CD4-positive, alpha-beta T cell treated with Interleukin-10 for 1 hour (primary cell): ENCODE data around the gene VSIG10L.

ENCODE experiments used
- DNase-seq: peaks from one replicate; pipeline ENCODE4 v3.0.0-alpha.2; 2020

The VSIG10L gene

DNA sequence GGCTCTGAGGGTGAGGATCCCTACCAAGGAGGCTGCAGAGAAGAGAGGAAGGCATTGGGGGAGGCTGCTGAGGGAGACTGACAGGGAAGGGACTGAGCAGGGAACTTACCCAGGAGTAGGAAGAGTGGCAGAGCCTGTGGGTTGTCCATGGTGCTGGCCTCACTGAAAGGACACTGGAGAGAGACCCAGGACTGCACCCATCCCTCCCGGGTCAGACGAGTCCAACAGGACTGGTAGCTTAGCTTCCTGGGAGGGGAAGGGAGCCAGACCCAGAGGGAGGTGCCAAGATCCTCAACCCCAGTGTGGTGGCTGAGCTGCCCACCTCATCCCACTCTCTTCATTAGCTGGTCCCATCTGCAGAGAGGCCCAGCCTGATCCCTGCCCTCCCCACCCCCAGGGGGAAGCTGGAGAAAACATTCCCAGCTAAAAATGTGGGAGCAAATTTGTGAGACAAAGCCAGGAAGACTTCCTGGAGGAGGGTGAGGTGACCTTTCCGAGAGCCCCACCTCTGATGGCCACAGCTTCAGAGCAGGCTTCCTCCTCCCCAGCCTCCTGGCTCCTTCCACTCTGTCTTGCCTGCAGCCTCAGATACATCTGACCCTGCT is at the start of gene VSIG10L:
Gene VSIG10L, minus strand, starts transcription at position 164 of the 605 bp plus-strand sequence. Its CDS starts 15 bp downstream, at position 149.
- DNase-seq = no peak

DNA sequence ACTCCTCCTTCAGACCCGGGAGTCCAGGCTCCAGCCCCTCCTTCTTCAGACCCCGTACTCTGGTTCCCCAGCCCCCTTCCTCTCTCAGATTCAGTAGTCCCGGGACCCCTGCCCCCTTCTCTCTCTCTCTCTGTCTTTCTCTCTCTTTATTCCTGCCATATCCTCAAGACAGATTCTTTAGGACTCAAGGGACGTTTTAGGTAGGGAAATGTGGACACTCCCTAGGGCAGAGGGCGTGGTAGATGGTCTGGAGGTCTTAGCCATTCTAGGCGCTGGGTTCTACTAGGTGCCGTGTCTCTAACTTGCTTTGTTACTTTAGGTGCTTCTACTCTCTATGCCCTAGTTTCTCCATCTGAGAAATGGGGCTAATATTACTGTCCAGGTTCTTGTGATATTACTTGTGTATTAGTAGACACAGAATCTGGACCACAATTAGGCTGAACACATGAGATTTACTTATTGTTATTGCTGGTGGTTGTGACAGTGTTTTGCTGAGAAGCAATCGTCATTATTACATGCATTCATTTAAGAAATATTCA is 49.2 kb upstream of the VSIG10L start:
- DNase-seq = no peak

DNA sequence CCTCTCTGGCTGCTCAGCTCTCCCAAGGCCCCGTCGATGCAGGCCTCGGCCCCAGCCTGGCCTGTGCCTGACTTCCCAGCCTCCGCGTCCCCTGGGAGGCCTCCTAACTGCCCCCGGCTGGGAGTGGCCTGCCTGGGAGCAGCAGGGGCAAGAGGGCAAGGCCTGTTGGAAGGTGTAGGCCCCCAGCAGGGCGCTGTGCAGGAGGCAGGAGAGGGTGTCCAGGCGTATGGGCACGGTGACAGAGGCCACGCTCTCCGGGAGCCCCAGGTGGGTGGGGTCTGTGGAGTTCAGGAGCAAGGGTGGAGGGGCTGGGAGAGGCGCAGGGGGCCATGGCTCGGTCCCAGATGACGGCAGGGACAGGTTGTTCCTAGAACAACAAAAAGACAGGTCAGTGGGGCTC is 47.2 kb upstream of the VSIG10L start:
- no peak for DNase-seq

DNA sequence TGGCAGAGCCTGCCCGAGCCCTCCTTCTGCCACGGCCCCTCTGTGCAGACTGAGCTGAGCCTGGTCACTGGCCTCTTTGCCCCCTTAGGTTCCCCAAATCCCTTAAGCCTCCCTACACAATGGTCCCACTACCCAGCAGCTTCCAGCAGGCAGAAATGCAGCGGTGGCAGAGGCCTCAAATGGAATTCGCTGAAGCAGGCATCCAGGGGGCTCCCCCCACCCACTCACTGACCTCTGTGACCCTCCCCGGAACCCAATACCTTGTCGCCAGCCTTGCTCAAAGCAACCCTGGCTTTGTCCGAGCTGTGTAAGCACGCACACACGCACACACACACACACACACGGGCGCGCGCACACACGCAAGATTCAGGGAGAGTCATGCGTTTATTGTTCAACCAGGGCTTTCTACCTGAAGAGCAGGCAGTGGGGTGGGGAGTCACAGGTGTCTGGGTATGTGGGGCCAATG is 46.0 kb upstream of the VSIG10L start, which contains the start of gene LIM2:
Gene LIM2, minus strand, starts transcription at position 51 of the 466 bp plus-strand sequence. CDS start 531 bp downstream, outside the sequence.
- no peak for DNase-seq

DNA sequence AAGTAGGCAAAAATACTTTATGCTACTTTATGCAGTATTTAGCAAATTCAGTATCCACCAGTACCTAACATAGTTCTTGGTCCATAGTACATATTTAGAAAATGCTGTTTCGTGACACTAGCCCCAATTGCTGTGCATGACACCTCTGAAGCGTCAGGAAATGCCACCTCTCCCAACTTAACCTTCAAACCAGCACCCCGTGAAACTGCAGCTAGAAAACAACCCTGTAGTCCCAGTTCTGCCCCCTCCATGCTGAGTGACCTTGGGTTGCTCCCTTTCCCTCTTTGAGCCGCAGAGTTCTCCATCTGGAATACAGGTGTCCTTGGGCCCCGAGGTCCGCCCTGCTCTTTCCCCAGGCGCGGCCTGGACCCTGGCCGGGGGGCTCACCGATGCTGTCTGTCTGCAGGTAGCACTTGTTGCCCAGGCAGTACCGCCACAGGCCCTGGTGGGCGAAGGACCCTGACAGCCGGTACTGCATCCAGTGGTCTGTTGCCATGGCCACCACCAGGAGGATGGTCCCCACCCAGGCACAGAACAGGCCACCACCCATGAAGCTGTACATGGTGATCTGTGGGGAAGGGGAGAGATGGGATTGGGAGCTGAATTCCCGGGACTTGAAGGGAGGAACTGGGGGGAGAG is 45.1 kb upstream of the VSIG10L start:
- peak; percentile 35 for DNase-seq

DNA sequence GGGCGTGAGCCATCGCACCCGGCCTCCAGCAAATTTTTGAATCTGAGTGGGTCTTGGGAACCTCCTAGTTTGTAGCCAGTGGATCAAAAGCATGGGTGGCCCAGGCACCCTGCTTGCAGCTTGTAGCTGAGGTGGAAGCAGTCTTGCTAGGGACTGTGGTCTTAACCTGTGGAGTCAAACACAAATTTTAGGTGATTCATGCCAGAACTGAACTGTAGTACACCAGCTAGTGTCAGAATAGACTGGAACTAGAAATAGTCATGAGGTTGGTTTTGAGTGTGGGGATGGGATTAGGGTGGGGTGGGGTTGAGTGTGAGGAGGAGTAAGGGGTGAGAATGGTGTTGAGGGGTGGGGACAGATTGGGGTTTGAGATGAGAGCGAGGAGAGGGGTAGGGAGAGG is 40.1 kb upstream of the VSIG10L start:
- no peak for DNase-seq

DNA sequence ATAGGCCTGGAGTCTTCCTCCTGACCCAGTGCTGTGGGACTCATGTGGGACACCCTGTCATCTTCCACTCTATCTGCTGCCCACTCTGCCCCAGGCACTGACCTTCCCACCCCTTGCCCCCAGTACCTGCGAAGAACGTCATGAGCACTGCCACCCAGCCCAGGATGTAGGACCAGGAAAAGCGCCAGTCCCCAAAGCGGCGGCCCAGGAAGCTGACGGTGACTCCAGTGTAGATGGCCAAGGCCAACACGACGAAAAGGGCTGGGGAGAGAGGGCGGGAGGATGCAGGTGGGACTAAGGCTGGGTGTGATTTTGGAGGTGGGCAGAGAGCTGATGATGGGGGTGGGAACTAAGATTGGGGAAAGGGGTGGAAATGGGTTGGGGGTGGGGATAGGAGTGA is 38.4 kb upstream of the VSIG10L start:
- no peak for DNase-seq

DNA sequence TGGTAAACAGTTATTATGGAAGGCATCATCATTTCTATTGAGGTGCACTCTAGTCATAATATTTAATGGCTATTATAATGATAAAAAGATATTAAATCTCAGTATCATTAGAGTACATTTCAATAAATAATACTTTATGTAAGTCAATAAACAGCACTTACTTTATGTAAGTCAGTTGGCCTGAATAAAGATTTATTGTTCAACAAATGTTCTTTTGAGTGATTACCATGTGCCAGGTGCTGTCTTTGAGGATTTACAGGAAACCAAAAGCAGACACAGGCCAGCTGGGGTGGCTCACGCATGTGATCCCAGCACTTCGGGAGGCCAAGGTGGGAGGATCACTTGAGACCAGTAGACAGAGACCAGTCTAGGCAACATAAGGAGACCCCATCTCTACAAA is 35.5 kb upstream of the VSIG10L start:
- DNase-seq = no peak

DNA sequence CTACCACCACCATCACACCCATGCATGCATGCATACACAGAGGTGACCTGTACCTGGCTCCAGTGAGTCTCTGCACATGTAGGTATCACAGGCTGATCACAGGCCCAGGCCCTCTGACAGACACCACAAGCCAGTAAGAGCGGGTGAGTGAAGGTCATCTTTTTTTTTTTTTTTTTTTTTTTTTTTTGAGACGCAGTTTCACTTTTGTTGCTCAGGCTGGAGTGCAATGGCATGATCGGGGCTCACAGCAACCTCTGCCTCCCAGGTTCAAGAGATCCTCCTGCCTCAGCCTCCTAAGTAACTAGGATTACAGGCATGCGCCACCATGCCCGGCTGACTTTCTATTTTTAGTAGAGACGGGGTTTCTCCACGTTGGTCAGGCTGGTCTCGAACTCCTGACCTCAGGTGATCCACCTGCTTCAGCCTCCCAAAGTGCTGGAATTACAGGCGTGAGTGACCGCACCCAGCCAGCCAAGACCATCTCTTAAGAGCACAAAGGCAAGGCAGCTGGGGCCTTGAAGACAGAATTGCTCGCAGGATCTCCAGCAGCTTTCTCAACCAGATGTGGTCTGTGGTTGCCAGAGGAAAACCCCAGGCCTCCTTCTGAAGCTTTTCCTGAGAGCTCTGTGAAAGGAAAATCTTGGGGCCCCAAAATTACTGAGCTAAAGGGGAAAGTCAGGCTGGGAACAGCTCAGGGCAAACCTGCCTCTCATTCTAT is 33.7 kb upstream of the VSIG10L start:
- DNase-seq = peak; percentile 44

DNA sequence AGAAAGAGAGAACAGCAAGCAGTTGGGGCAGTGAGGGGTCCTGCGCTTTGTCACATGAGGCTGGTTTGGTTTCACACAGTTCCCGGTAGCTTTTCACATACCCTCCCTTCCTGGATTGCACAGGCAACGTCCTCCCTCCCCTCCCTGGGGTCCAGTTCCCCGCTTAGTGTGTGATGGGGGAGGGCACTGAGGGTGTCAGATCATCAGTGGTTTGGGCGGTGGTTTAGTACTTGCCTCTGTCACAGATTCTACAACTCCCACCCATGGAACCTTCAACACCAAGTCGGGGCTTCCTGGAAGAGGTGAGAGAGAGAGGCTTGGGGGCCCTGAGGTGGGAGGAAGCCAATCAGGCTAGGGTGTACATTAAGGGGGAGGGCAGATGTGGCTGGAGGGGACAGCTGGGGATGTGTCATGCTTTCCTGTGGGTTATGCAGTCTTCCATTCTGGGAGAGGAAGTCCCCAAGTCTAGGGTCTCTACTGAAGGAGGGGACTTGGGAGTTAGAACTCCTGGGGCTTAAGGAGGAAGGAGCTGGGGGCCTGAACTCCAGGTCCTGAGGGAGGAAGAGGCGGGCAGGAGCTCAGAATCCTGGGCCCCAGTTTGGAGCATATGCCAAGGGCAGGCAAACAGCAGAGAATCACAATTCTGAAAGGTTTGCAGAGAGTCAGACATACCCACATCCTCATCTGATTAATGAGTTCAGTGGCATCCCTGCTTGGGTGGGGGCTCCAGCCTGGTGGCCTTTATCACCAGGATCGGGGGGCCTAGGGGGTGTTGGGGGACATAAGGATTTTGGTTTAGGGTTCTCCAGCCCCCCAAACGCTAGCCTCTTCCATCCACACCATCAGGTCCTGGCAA is 30.9 kb upstream of the VSIG10L start, which contains the start of gene NKG7:
Gene NKG7, minus strand, starts transcription at position 6 of the 856 bp plus-strand sequence. CDS start 119 bp downstream, outside the sequence.
- DNase-seq = peak; percentile 87

DNA sequence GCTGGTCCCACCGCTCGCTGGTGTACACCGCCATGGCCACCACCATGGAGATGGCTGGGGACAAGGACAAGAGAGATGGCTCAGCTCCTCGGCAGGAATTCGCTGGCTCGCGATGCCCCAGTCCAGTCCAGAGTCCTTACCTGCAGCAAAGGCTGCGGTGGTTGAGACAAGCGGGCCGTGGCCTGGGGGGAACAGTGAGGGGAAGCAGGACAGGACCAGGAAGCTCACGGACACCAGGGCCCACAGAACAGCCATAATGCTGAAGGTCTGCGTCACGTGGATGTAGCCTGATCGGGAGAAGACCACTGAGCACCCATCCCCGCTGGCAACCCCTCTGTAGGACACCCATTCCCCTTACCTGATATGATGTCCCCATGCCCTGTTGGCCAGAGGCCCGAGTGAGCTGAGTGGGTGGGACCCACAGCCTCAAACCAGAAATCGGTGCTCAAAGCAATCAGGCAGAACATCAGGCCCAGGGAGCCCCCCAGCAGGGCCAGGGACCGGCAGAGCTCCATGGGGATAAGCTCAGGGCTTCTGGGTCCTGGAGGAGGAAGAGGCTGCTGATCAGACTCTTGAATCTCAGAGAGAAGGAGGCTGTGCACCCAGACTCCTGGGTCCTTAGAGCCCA is 30.2 kb upstream of the VSIG10L start:
- no peak for DNase-seq

DNA sequence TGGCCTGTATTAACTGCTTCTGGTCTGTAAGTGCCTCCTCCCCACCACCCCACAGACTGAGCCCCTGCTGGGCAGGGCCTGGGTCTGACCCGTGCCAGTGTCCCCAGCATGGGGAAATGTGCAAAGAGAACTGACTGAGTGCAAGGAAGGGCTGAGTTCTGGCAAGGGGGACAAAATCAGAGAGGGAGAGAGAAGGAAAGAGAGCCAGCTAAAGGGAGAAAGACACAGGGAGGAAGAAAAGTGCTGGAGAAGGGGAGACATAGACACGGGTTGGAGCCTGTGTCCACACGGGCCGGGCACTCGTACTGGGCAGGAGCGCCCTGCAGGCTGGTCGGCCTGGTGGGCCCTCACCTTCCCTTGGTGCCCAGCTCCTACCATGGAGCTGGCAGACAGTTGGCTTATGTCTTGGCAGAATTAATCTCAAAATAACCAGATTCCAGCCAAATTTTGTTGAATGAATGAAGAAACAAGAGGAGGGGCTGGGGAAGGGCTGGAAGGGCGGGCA is 29.3 kb upstream of the VSIG10L start:
- DNase-seq = no peak

DNA sequence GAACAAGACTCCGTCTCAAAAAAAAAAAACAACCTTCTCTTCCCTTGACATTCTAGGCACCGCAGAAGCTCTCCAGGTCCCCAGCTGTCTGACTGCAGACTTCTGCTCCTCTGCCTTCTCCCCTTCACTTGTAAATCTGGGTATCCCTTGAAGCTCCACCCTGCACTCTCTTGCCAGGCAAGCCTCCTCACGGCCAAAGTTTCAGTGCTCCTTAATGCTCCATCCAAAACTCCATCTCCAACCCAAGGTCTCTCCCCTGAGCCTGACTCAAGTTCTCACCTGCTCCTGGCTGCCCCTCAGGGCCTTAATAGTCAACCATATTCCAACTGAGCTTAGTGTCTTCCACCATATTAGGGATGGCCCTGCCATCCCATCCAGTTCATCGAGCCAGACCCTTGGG is 28.3 kb upstream of the VSIG10L start:
- DNase-seq = no peak

DNA sequence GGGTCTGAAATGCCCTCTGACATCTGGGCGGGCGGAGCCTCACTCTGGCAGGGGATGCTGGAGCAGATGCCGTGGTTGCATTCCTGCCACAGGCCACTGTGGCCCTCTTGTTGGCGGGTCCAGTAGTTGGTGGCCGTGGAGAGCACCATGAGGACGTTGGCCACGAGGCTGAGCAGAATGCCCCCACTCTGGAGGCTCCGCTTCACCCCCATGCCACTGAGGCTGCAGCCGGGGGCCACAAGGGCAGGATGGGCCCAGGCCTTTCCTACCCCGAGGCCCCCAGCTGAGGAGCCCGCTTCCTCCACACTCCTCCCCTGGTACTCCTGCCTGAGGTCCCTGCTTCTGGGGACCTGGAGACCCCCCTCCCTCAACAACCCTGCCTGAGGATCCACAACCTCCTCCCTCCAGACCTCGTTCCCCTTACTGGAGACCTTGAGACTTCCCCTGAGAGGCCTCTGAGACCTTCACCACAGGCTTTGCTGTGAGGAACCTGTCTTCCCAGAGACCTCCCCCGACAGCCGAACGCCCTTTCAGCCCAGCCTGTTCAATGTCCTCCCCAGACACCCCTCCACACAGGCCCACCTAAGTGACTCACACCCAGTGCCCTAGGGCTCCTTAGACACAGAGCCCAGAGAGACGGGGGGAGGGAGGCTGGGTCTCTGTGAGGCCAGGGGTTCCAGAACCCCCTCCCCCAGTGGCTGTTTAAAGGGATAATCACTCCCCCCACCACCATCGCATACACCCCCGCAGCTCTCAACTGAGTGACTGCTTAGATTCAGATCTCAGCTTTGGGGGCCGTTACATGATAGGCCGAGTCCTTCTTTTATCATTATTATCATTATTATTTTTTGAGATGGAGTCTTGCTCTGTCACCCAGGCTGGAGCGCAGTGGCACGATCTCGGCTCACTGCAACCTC is 26.7 kb upstream of the VSIG10L start, which contains the start of gene CLDND2:
Gene CLDND2, minus strand, starts transcription at position 638 of the 917 bp plus-strand sequence. Its CDS starts 426 bp downstream, at position 212.
- DNase-seq = peak; percentile 34

DNA sequence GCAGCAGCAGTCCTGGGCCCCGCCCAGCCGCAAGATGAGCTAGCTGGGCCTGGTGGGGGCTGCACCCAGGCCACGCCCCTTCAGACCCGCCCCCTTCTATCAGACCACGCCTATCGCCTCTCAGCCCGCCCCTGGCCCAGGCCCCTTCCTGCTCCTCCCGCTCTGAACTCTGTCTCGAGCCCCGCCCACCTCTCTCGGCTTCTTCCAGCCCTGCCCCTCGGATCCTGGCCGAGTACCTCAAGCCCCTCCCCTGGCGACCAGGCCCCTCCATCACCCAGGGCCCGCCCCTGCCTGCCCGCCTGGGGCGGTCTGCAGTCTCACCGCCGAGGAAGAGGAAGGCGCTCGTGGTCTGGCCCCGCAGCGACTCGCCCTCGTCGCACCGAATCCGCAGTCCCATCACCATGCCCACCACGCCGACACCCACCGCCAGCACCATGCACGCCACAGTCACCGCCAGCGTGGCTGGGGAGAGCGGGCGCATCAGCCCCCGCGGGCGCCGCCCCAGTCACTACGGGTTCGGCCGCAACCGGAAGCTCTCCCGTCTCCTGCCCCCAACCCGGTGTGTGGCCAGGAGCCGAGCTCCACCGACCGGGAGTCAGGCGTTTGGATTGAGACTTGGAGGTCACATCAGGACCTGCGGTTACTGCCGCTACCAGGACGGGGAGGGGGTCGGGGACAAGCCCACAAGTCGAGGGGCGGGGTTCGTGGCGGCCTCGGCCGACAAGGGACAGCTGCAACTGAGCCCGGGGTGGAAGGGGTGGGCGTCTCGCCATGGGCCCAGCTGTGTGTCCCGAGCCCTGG is 25.8 kb upstream of the VSIG10L start:
- DNase-seq = peak; percentile 97

DNA sequence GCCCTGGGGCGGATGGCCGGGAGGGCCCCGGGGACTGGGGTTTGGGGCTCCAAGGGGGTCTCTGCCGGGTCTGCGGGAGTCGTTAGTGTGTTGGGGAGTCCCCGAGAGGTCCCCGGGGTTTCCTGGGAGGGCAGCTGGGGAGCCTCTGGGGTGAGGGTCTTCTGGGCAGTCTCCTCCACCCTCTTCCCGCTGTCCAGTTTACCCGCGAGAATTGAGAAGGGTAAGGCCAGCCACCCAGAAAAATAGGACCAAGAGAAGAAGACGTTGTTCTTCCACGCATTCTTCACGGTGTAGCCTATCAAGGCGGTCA is 25.3 kb upstream of the VSIG10L start:
- no peak for DNase-seq

DNA sequence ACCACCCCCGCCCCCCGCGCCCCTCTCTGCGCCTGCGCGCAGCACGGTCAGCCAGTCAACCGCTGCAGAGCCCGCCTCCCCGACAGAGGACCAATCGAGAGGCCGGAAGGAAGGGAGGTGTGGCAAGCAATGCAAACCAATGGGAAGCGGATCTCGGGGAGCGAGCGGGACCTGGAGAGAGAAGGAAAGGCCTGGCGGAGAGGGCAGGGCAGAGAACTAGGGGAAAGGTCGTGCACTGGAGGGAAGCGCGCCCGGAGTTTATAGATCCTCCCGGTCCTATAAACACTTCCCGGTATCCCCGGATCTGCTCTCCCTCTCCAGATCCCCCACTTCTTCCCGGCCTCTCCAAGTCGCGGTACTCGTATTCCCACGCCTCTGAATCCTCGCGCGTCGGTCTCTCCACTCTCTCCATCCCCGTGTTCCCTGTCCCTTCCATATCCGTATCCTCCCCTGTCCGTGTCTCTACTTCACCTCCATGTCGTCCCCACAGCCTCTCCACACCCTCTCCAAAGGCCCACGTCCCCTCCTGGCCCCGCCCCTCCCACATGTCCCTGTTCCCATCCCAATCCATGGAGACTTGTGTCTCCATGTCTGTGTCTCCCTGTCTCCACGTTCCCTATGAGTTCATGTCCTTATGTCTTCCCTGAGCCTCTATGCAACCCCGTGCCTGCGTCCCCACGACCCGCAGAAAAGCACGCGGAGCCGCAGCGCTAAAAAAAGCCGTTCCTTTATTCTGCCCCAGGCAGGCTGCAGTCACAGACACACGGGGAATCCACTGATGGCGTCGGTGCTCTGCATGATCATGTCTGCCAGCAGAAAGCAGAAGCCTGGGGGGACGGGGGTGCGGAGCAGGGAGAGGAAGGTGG is 24.7 kb upstream of the VSIG10L start:
- DNase-seq = peak; percentile 95

DNA sequence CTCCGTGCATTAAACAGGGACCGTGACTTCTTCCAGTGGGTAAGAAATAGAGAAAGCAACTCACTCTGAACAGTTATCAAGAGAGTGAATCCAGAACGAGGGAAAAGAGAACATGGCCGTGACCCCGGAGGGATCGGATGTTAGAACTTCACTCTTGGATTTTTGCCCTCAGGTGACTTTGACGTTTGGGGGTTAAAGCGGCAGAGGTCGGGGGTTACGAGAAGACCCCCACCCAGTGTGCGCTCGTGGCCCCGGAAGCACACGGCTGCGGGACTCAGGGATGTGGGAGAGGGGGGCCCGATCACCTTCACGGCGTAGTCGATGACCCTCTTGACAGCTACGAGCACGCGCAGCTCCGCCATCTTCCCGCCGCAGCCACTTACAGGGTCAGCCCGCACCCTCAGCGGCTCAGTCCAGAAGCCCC is 24.0 kb upstream of the VSIG10L start, which contains the start of gene ETFB:
Gene ETFB, minus strand, starts transcription at position 424 of the 424 bp plus-strand sequence. Its CDS starts 62 bp downstream, at position 362.
- no peak for DNase-seq
